ENCODE results near the gene COG3. TPM values are rescaled to one million over a fixed set of nuclear protein-coding genes. Genes with fewer than 3 reads are reported as not detected.

COG3 gene
- total and polyA plus RNA-seq, 2 donors (not counting 3 experiments of a cell fraction or from before 2014, with no cell fraction given): 18.9 to 27.0 TPM

GRCh38 chr13:45415112-45415511 is 49.6 kb upstream of the COG3 start:
- no peak for FAIRE-seq

GRCh38 chr13:45416516-45417128 is 48.1 kb upstream of the COG3 start:
- POLR2A ChIA-PET: interaction anchor here (1.0 kb wide), 2 partner anchors 20 to 45 kb away, joined by 3 to 4 read pairs; no protein-coding TSS in a partner anchor
- no TSS peak for BruUV-seq (replicated peaks)
- H3K27ac ChIP-seq (ENCODE audit: insufficient read depth, low read depth, low read length): peak overlapping the region; percentile 56

More at GRCh38 chr13:45415112-45415511, 49.6 kb upstream of the COG3 start:
- H3K36me3 ChIP-seq (ENCODE audit: control insufficient read depth in 2 of 2, extremely low read depth in 1 of 2, insufficient read depth in 2 of 2, low read length in 2 of 2): peaks cover 0 to 2% of the 10 kb centered on the region in 2 experiments
- peak overlapping the region; percentile 82 for H3K4me2 ChIP-seq (ENCODE audit: insufficient read depth, low read length)
- no peaks in the 10 kb centered on the region for H4K20me1 ChIP-seq (replicated peaks; ENCODE audit: control insufficient read depth, extremely low read depth, insufficient read depth, low read length)
- peak overlapping the region; percentile 53 for H3K27ac ChIP-seq (ENCODE audit: insufficient read depth, low read depth, low read length)
- no TSS peak for BruUV-seq (replicated peaks)
- no peaks in the 10 kb centered on the region for H3K27me3 ChIP-seq (ENCODE audit: control insufficient read depth in 2 of 2, insufficient read depth in 2 of 2, low read length in 2 of 2)
- dilution Hi-C loops (cut with MboI; ENCODE audit: extremely low pct_ligation_motif_present, low sequenced_read_pairs): no loop called here
- TF ChIP-seq MAX (IDR thresholded peaks at IDR 0.05; ENCODE audit: insufficient read depth, insufficient read length) (no peak), JUN (IDR thresholded peaks at IDR 0.05; ENCODE audit: borderline replicate concordance, insufficient read depth, insufficient read length, low read depth) (no peak), MYC (IDR thresholded peaks at IDR 0.05; ENCODE audit: low read depth, low read length) (no peak), FOS (IDR thresholded peaks at IDR 0.05; ENCODE audit: borderline replicate concordance, insufficient read depth, low read length) (no peak), POLR2AphosphoS5 (IDR thresholded peaks at IDR 0.05; ENCODE audit: insufficient read depth, low read depth, low read length) (no peak)
- no peaks in the 10 kb centered on the region for H3K9me1 ChIP-seq (replicated peaks; ENCODE audit: control insufficient read depth, extremely low read depth, insufficient read depth, low read length)
- H3K9ac ChIP-seq (replicated peaks; ENCODE audit: extremely low read depth, insufficient read depth, low read length): peak overlapping the region; percentile 77
- peak overlapping the region; percentile 3 for H2AFZ ChIP-seq (ENCODE audit: low read depth, low read length)
- no peaks in the 10 kb centered on the region for H3K9me3 ChIP-seq (replicated peaks; ENCODE audit: control insufficient read depth, insufficient read depth, low read length)
- H3K4me1 ChIP-seq (ENCODE audit: control insufficient read depth, extremely low read depth, insufficient read depth, low read length): peaks cover 24% of the 10 kb centered on the region
- DNase-seq (ENCODE audit: low read depth, low spot score): no peak
- CTCF ChIA-PET: interaction anchor here (0.8 to 5.5 kb wide), 7 partner anchors 10 to 50 kb away, joined by 3 to 35 read pairs (median 11); partner anchors contain the start of gene COG3
- POLR2A ChIA-PET: interaction anchor here (0.6 kb wide), 2 partner anchors 13 to 46 kb away, joined by 4 read pairs; no protein-coding TSS in a partner anchor
- H3K4me3 ChIP-seq (replicated peaks in 1 of 3; ENCODE audit: insufficient read depth in 1 of 3, low read depth in 1 of 3, low read length in 3 of 3): peak overlapping the region in 2 of 3 experiments; percentile 19 to 51
- intact Hi-C loops (cut with micrococcal nuclease): no loop called here
- H3K79me2 ChIP-seq (ENCODE audit: control insufficient read depth, insufficient read depth, low read length): peaks cover 16% of the 10 kb centered on the region

More at GRCh38 chr13:45416516-45417128, 48.1 kb upstream of the COG3 start:
- H3K36me3 ChIP-seq (ENCODE audit: control insufficient read depth in 2 of 2, extremely low read depth in 1 of 2, insufficient read depth in 2 of 2, low read length in 2 of 2): no peaks in the 10 kb centered on the region
- CTCF ChIA-PET: interaction anchor here (1.1 to 5.5 kb wide), 3 partner anchors 22 to 48 kb away, joined by 3 to 35 read pairs (median 16); partner anchors contain the start of gene COG3
- peak overlapping the region; percentile 66 to 87 (median 79) for H3K4me3 ChIP-seq (replicated peaks in 1 of 3; ENCODE audit: insufficient read depth in 1 of 3, low read depth in 1 of 3, low read length in 3 of 3)
- H3K27me3 ChIP-seq (ENCODE audit: control insufficient read depth in 2 of 2, insufficient read depth in 2 of 2, low read length in 2 of 2): no peaks in the 10 kb centered on the region
- H3K4me1 ChIP-seq (ENCODE audit: control insufficient read depth, extremely low read depth, insufficient read depth, low read length): peaks cover 24% of the 10 kb centered on the region
- H3K9ac ChIP-seq (replicated peaks; ENCODE audit: extremely low read depth, insufficient read depth, low read length): peak overlapping the region; percentile 82
- no peaks in the 10 kb centered on the region for H3K9me1 ChIP-seq (replicated peaks; ENCODE audit: control insufficient read depth, extremely low read depth, insufficient read depth, low read length)
- H3K4me2 ChIP-seq (ENCODE audit: insufficient read depth, low read length): peak overlapping the region; percentile 93
- TF ChIP-seq MYC (IDR thresholded peaks at IDR 0.05; ENCODE audit: low read depth, low read length) (no peak), GATA2 (IDR thresholded peaks at IDR 0.05; ENCODE audit: insufficient read depth, insufficient read length, low read depth, low read length) (no peak), JUN (IDR thresholded peaks at IDR 0.05; ENCODE audit: borderline replicate concordance, insufficient read depth, insufficient read length, low read depth) (no peak), CTCF (IDR thresholded peaks at IDR 0.05; ENCODE audit: extremely low read depth in 1 of 2, insufficient read depth in 1 of 2, low read depth in 1 of 2, low read length in 2 of 2) (no peak), FOS (IDR thresholded peaks at IDR 0.05; ENCODE audit: borderline replicate concordance, insufficient read depth, low read length) (no peak), POLR2A (IDR thresholded peaks at IDR 0.05; ENCODE audit: low read depth, low read length) (no peak), MAX (IDR thresholded peaks at IDR 0.05; ENCODE audit: insufficient read depth, insufficient read length) (no peak)
- peaks cover 16% of the 10 kb centered on the region for H3K79me2 ChIP-seq (ENCODE audit: control insufficient read depth, insufficient read depth, low read length)
- FAIRE-seq: peak; percentile 37
- intact Hi-C loops (cut with micrococcal nuclease) (loop anchor here (1.0 kb wide), 1 partner anchor 75 kb away; the partner anchor contains the start of gene TPT1), dilution Hi-C loops (cut with MboI; ENCODE audit: extremely low pct_ligation_motif_present, low sequenced_read_pairs) (no loop called here)
- peak; percentile 51 for DNase-seq (ENCODE audit: low read depth, low spot score)
- peak overlapping the region; percentile 79 for H2AFZ ChIP-seq (ENCODE audit: low read depth, low read length)
- H3K9me3 ChIP-seq (replicated peaks; ENCODE audit: control insufficient read depth, insufficient read depth, low read length): no peaks in the 10 kb centered on the region
- no peaks in the 10 kb centered on the region for H4K20me1 ChIP-seq (replicated peaks; ENCODE audit: control insufficient read depth, extremely low read depth, insufficient read depth, low read length)
